ENCODE measurements around the gene TMEM200A. TPM values are rescaled to one million over a fixed set of nuclear protein-coding genes. Genes with fewer than 3 reads are reported as not detected.
"Not testable (repeated sequence)": the region's sequence is repeated elsewhere in the genome, so short reads cannot be mapped to it uniquely, and the experiment has no call there.

TMEM200A gene
- total and polyA plus RNA-seq, 2 donors (not counting 3 experiments of a cell fraction or from before 2014, with no cell fraction given), result 0.58 to 0.75 TPM

DNA sequence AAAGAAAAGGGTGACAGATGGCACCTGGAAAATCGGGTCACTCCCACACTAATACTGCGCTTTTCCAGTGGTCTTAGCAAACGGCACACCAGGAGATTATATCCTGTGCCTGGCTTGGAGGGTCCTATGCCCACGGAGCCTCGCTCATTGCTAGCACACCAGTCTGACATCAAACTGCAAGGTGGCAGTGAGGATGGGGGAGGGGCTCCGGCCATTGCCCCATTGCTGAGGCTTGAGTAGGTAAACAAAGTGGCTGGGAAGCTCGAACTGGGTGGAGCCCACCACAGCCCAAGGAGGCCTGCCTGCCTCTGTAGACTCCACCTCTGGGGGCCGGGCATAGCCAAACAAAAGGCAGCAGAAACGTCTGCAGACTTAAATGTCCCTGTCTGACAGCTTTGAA is 19.5 kb upstream of the TMEM200A start:
- H3K9me3 ChIP-seq (replicated peaks; ENCODE audit: control insufficient read depth, insufficient read depth, low read length); intact Hi-C loops (cut with micrococcal nuclease); dilution Hi-C loops (cut with MboI; ENCODE audit: extremely low pct_ligation_motif_present, low sequenced_read_pairs); H3K4me2 ChIP-seq (ENCODE audit: insufficient read depth, low read length); H3K27ac ChIP-seq (ENCODE audit: insufficient read depth, low read depth, low read length); H2AFZ ChIP-seq (ENCODE audit: low read depth, low read length); H3K36me3 ChIP-seq (ENCODE audit: control insufficient read depth in 2 of 2, extremely low read depth in 1 of 2, insufficient read depth in 2 of 2, low read length in 2 of 2); FAIRE-seq; H3K4me1 ChIP-seq (ENCODE audit: control insufficient read depth, extremely low read depth, insufficient read depth, low read length); POLR2A ChIA-PET; DNase-seq (ENCODE audit: low read depth, low spot score); H3K27me3 ChIP-seq (ENCODE audit: control insufficient read depth in 2 of 2, insufficient read depth in 2 of 2, low read length in 2 of 2); H3K9me1 ChIP-seq (replicated peaks; ENCODE audit: control insufficient read depth, extremely low read depth, insufficient read depth, low read length); H4K20me1 ChIP-seq (replicated peaks; ENCODE audit: control insufficient read depth, extremely low read depth, insufficient read depth, low read length); BruUV-seq (replicated peaks); H3K9ac ChIP-seq (replicated peaks; ENCODE audit: extremely low read depth, insufficient read depth, low read length); CTCF ChIA-PET; H3K79me2 ChIP-seq (ENCODE audit: control insufficient read depth, insufficient read depth, low read length); H3K4me3 ChIP-seq (replicated peaks in 1 of 3; ENCODE audit: insufficient read depth in 1 of 3, low read depth in 1 of 3, low read length in 3 of 3): not testable (repeated sequence)

- Histone ChIP-seq H3K4me3 (replicated peaks in 1 of 3; ENCODE audit: insufficient read depth in 1 of 3, low read depth in 1 of 3, low read length in 3 of 3) (no peak overlapping the region), H2AFZ (ENCODE audit: low read depth, low read length) (no peak overlapping the region), H3K4me2 (ENCODE audit: insufficient read depth, low read length) (no peak overlapping the region), H3K27me3 (ENCODE audit: control insufficient read depth in 2 of 2, insufficient read depth in 2 of 2, low read length in 2 of 2) (peaks cover 0 to 1% of the 10 kb centered on the region in 2 experiments), H3K27ac (ENCODE audit: insufficient read depth, low read depth, low read length) (no peak overlapping the region), H3K4me1 (ENCODE audit: control insufficient read depth, extremely low read depth, insufficient read depth, low read length) (no peaks in the 10 kb centered on the region), H3K9me1 (replicated peaks; ENCODE audit: control insufficient read depth, extremely low read depth, insufficient read depth, low read length) (no peaks in the 10 kb centered on the region), H3K9me3 (replicated peaks; ENCODE audit: control insufficient read depth, insufficient read depth, low read length) (no peaks in the 10 kb centered on the region), H4K20me1 (replicated peaks; ENCODE audit: control insufficient read depth, extremely low read depth, insufficient read depth, low read length) (no peaks in the 10 kb centered on the region), H3K79me2 (ENCODE audit: control insufficient read depth, insufficient read depth, low read length) (no peaks in the 10 kb centered on the region), H3K9ac (replicated peaks; ENCODE audit: extremely low read depth, insufficient read depth, low read length) (no peak overlapping the region), H3K36me3 (ENCODE audit: control insufficient read depth in 2 of 2, extremely low read depth in 1 of 2, insufficient read depth in 2 of 2, low read length in 2 of 2) (no peaks in the 10 kb centered on the region)
- BruUV-seq (replicated peaks), result no TSS peak
- ChIA-PET POLR2A (no interaction called here), CTCF (no interaction called here)
- dilution Hi-C loops (cut with MboI; ENCODE audit: extremely low pct_ligation_motif_present, low sequenced_read_pairs) (no loop called here), intact Hi-C loops (cut with micrococcal nuclease) (no loop called here)
- TF ChIP-seq POLR2A (IDR thresholded peaks at IDR 0.05; ENCODE audit: low read depth, low read length), result no peak
- no peak for TF ChIP-seq EZH2 (IDR thresholded peaks at IDR 0.05; ENCODE audit: borderline replicate concordance, low read depth, low read length, severe bottlenecking)
- TF ChIP-seq, protein P1, sequence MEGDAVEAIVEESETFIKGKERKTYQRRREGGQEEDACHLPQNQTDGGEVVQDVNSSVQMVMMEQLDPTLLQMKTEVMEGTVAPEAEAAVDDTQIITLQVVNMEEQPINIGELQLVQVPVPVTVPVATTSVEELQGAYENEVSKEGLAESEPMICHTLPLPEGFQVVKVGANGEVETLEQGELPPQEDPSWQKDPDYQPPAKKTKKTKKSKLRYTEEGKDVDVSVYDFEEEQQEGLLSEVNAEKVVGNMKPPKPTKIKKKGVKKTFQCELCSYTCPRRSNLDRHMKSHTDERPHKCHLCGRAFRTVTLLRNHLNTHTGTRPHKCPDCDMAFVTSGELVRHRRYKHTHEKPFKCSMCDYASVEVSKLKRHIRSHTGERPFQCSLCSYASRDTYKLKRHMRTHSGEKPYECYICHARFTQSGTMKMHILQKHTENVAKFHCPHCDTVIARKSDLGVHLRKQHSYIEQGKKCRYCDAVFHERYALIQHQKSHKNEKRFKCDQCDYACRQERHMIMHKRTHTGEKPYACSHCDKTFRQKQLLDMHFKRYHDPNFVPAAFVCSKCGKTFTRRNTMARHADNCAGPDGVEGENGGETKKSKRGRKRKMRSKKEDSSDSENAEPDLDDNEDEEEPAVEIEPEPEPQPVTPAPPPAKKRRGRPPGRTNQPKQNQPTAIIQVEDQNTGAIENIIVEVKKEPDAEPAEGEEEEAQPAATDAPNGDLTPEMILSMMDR (IDR thresholded peaks at IDR 0.05; ENCODE audit: extremely low read depth in 1 of 2, insufficient read depth in 1 of 2, low read depth in 1 of 2, low read length in 2 of 2), result no peak
- TF ChIP-seq, protein P2, sequence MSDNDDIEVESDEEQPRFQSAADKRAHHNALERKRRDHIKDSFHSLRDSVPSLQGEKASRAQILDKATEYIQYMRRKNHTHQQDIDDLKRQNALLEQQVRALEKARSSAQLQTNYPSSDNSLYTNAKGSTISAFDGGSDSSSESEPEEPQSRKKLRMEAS (IDR thresholded peaks at IDR 0.05; ENCODE audit: insufficient read depth, insufficient read length), result no peak
- no peak for TF ChIP-seq JUN (IDR thresholded peaks at IDR 0.05; ENCODE audit: borderline replicate concordance, insufficient read depth, insufficient read length, low read depth)
- TF ChIP-seq FOS (IDR thresholded peaks at IDR 0.05; ENCODE audit: borderline replicate concordance, insufficient read depth, low read length), result no peak
- no peak for DNase-seq (ENCODE audit: low read depth, low spot score)
- FAIRE-seq, result no peak
Observed at GRCh38 chr6:130354322-130354721, 11.5 kb upstream of the TMEM200A start.

All from endothelial cell of umbilical vein (primary cell).